Loucy (cell line): ENCODE results near the gene MRPL20.

Source experiments
- H2AFZ ChIP-seq: fragments of 200-600 bp; sonication (generic); 2 replicates; pipeline ENCODE4 v1.6.0; 2016; ENCODE audit warnings: antibody characterized with exemption, mild to moderate bottlenecking, low read length, moderate library complexity
- H3F3A ChIP-seq: fragments of 200-600 bp; 2 replicates; pipeline ENCODE4 v1.6.0; 2016; ENCODE audit warnings: antibody characterized with exemption, low read depth, mild to moderate bottlenecking
- H3K27me3 ChIP-seq: fragments of 200-600 bp; sonication (generic); 2 replicates; pipeline ENCODE4 v1.6.1; 2014; ENCODE audit warnings: low read length, mild to moderate bottlenecking; ENCODE audit not compliant: insufficient read depth, poor library complexity, severe bottlenecking
- H3K36me3 ChIP-seq: fragments of 200-600 bp; sonication (generic); 2 replicates; pipeline ENCODE4 v1.6.1; 2016; ENCODE audit warnings: low read length; ENCODE audit not compliant: insufficient read depth
- H3K4me1 ChIP-seq: fragments of 200-600 bp; sonication (generic); 2 replicates; pipeline ENCODE4 v1.5.1; 2014; ENCODE audit warnings: low read length, mild to moderate bottlenecking; ENCODE audit not compliant: insufficient read depth, poor library complexity, severe bottlenecking
- H3K4me2 ChIP-seq: fragments of 200-600 bp; sonication (generic); 2 replicates; pipeline ENCODE4 v1.6.0; 2014; ENCODE audit warnings: antibody characterized with exemption, low read length, low read depth, mild to moderate bottlenecking; ENCODE audit not compliant: poor library complexity, severe bottlenecking
- H3K4me3 ChIP-seq: fragments of 200-600 bp; sonication (generic); 2 replicates; pipeline ENCODE4 v1.5.1; 2014; ENCODE audit warnings: low read length, mild to moderate bottlenecking, mixed read lengths; ENCODE audit not compliant: poor library complexity, severe bottlenecking
- H3K79me2 ChIP-seq: fragments of 200-600 bp; sonication (generic); 2 replicates; pipeline ENCODE4 v1.6.1; 2014; ENCODE audit warnings: low read length; ENCODE audit not compliant: insufficient read depth
- H3K9ac ChIP-seq: fragments of 200-600 bp; sonication (generic); 2 replicates; pipeline ENCODE4 v1.6.0; 2014; ENCODE audit warnings: mild to moderate bottlenecking, low read depth, low read length, moderate library complexity; ENCODE audit not compliant: poor library complexity, severe bottlenecking
- H3K9me2 ChIP-seq: fragments of 200-600 bp; sonication (generic); replicated peaks from 2 replicates; pipeline ENCODE4 v1.6.1; 2016; ENCODE audit warnings: low read depth, low read length, mixed read lengths
- H3K9me3 ChIP-seq: fragments of 200-600 bp; sonication (generic); 2 replicates; pipeline ENCODE4 v1.6.1; 2014; ENCODE audit warnings: mild to moderate bottlenecking, antibody characterized with exemption, low read length, low read depth; ENCODE audit not compliant: insufficient read depth
- H4K20me1 ChIP-seq: fragments of 200-600 bp; sonication (generic); 2 replicates; pipeline ENCODE4 v1.6.0; 2014; ENCODE audit warnings: antibody characterized with exemption, low read length, mild to moderate bottlenecking; ENCODE audit not compliant: insufficient read depth, poor library complexity, severe bottlenecking
- EZH2phosphoT487 ChIP-seq: fragments of 200-600 bp; IDR thresholded peaks from 2 replicates; pipeline ENCODE4 v1.6.1; 2018; ENCODE audit warnings: antibody characterized with exemption, mild to moderate bottlenecking, moderate library complexity, borderline replicate concordance
- TF ChIP-seq, protein P1 (sequence below): fragments of 200-600 bp; sonication (generic); conservative IDR thresholded peaks from 2 replicates; pipeline ENCODE4 v1.5.1; 2014; ENCODE audit warnings: mild to moderate bottlenecking, antibody characterized with exemption, low read length

Gene MRPL20

DNA sequence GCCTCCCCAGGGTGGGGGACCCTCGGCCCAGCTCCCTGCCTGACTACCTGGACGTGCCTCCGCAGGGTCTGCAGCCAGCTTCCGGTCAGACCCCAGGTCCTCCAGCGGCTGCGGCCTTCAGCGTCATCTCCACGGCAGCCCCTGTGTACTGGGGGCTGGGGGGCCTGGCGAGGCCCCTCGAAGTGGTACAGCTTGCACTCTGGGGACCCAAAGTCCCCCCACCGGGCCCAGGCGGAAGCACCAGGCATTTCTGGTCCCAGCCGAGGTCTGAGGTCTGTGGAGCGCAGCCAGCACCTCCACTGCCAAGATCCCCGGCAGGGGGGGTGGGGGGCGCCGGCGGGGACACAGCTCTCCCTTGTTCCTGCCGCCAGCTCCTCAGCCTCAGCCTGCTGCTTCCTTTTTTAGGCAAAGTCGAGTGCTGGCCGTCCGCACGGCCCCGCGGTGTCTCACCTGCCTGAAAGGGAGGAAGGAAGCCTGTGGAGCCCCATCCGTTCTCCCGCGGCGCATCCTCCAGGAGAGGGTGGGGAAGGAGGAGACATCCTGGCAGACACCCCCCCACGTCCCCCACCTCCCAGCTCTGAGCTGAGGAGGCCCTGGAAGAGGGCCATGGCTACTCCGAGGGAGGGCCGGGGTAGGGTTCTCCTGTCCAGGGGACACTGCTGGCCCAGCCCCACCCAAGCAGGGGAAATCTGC, 27.2 kb upstream of the MRPL20 start:
- H3K4me2 ChIP-seq, result no peak overlapping the region
- no peak overlapping the region for H2AFZ ChIP-seq
- H3K9ac ChIP-seq, result no peak overlapping the region

GRCh38 chr1:1433804-1434130, 26.7 kb upstream of the MRPL20 start:
- H3K9ac ChIP-seq, result no peak overlapping the region
- no peak overlapping the region for H3K4me2 ChIP-seq

More for the DNA sequence above, 27.2 kb upstream of the MRPL20 start:
- TF ChIP-seq EZH2phosphoT487, result no peak
- TF ChIP-seq, protein P1, sequence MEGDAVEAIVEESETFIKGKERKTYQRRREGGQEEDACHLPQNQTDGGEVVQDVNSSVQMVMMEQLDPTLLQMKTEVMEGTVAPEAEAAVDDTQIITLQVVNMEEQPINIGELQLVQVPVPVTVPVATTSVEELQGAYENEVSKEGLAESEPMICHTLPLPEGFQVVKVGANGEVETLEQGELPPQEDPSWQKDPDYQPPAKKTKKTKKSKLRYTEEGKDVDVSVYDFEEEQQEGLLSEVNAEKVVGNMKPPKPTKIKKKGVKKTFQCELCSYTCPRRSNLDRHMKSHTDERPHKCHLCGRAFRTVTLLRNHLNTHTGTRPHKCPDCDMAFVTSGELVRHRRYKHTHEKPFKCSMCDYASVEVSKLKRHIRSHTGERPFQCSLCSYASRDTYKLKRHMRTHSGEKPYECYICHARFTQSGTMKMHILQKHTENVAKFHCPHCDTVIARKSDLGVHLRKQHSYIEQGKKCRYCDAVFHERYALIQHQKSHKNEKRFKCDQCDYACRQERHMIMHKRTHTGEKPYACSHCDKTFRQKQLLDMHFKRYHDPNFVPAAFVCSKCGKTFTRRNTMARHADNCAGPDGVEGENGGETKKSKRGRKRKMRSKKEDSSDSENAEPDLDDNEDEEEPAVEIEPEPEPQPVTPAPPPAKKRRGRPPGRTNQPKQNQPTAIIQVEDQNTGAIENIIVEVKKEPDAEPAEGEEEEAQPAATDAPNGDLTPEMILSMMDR, result no peak
- Histone ChIP-seq H3K4me3 (no peak overlapping the region), H3K36me3 (no peaks in the 10 kb centered on the region), H4K20me1 (no peaks in the 10 kb centered on the region), H3K27me3 (no peaks in the 10 kb centered on the region), H3K4me1 (peaks cover 21% of the 10 kb centered on the region), H3K9me2 (no peaks in the 10 kb centered on the region), H3K79me2 (no peaks in the 10 kb centered on the region), H3F3A (no peaks in the 10 kb centered on the region), H3K9me3 (no peaks in the 10 kb centered on the region)

GRCh38 chr1:1432951-1433803, 26.1 kb upstream of the MRPL20 start:
- Histone ChIP-seq H3K9me3 (no peaks in the 10 kb centered on the region), H3K4me3 (no peak overlapping the region), H3K4me2 (no peak overlapping the region), H3K9me2 (no peaks in the 10 kb centered on the region), H3K36me3 (no peaks in the 10 kb centered on the region), H3K79me2 (no peaks in the 10 kb centered on the region), H3F3A (no peaks in the 10 kb centered on the region), H4K20me1 (no peaks in the 10 kb centered on the region), H3K27me3 (no peaks in the 10 kb centered on the region), H2AFZ (no peak overlapping the region), H3K4me1 (peaks cover 13% of the 10 kb centered on the region), H3K9ac (no peak overlapping the region)
- TF ChIP-seq EZH2phosphoT487, result no peak
- TF ChIP-seq, protein P1, result no peak

More at GRCh38 chr1:1433804-1434130, 26.7 kb upstream of the MRPL20 start:
- no peak overlapping the region for H2AFZ ChIP-seq
- H3K4me1 ChIP-seq, result peaks cover 19% of the 10 kb centered on the region
- no peaks in the 10 kb centered on the region for H3K9me3 ChIP-seq
- no peaks in the 10 kb centered on the region for H3K79me2 ChIP-seq
- TF ChIP-seq, protein P1, result no peak
- TF ChIP-seq EZH2phosphoT487, result no peak
- H3K27me3 ChIP-seq, result no peaks in the 10 kb centered on the region
- H3K36me3 ChIP-seq, result no peaks in the 10 kb centered on the region
- no peak overlapping the region for H3K4me3 ChIP-seq
- H3K9me2 ChIP-seq, result no peaks in the 10 kb centered on the region
- no peaks in the 10 kb centered on the region for H3F3A ChIP-seq
- H4K20me1 ChIP-seq, result no peaks in the 10 kb centered on the region
